ENCODE data around the gene MSANTD2. TPM values are rescaled to one million over a fixed set of nuclear protein-coding genes. Genes with fewer than 3 reads are reported as not detected.

Gene MSANTD2
- total and polyA plus RNA-seq, 9 of the 15 experiments (the other 6 are each of a cell fraction or from before 2014, with no cell fraction given) = 1.3 to 9.9 (median 5.3) TPM

GRCh38 chr11:124800226-124800929, at the start of gene MSANTD2 (continued):
- TF ChIP-seq ZNF655 (CRISPR knock-in tag; IDR thresholded peaks at IDR 0.05) (no peak), ZBTB9 (CRISPR knock-in tag; IDR thresholded peaks at IDR 0.05) (no peak), SRSF9 (IDR thresholded peaks at IDR 0.05; ENCODE audit: borderline replicate concordance, low read depth, low read length) (no peak), PATZ1 (CRISPR knock-in tag; IDR thresholded peaks at IDR 0.05; ENCODE audit: borderline replicate concordance) (no peak), ZBTB34 (CRISPR knock-in tag; IDR thresholded peaks at IDR 0.05) (no peak), ATF4 (CRISPR knock-in tag; IDR thresholded peaks at IDR 0.05) (no peak), ZFP30 (CRISPR knock-in tag; IDR thresholded peaks at IDR 0.05; ENCODE audit: borderline replicate concordance) (no peak), SAFB2 (IDR thresholded peaks at IDR 0.05; ENCODE audit: borderline replicate concordance, low read depth, low read length, severe bottlenecking) (no peak), MXD1 (CRISPR knock-in tag; IDR thresholded peaks at IDR 0.05; ENCODE audit: borderline replicate concordance, poor library complexity, severe bottlenecking) (no peak), ZNF584 (CRISPR knock-in tag; IDR thresholded peaks at IDR 0.05; ENCODE audit: low read depth) (no peak), TCF7L2 (IDR thresholded peaks at IDR 0.05; ENCODE audit: low read depth, low read length) (no peak; the same call in 1 of the 2 replicates), NKRF (IDR thresholded peaks at IDR 0.05; ENCODE audit: borderline replicate concordance) (no peak), GABPB1 (CRISPR knock-in tag; IDR thresholded peaks at IDR 0.05) (peak; percentile 89), NR3C1 (CRISPR knock-in tag; IDR thresholded peaks at IDR 0.05) (no peak), NUFIP1 (IDR thresholded peaks at IDR 0.05; ENCODE audit: partially characterized antibody) (no peak)
